H1 (cell line): ENCODE data around the gene SVOPL. TPM values are rescaled to one million over a fixed set of nuclear protein-coding genes. Genes with fewer than 3 reads are reported as not detected.

ENCODE experiments used
- RNF2 ChIP-seq: fragments of 200-900, 300-1000 bp; sonication (generic); IDR thresholded peaks from 2 replicates; pipeline ENCODE4 v1.7.1; 2016; ENCODE audit warnings: borderline replicate concordance, low read depth, mild to moderate bottlenecking, antibody characterized with exemption, low read length; ENCODE audit not compliant: poor library complexity, severe bottlenecking; ENCODE audit errors: missing control alignments
- polyA plus RNA-seq, 7 experiments: library from polyadenylated mRNA; depleted of rRNA in 3 of 7; stranded (reverse) in 5 of 7; unstranded in 2 of 7; fragments of >200 nt in 5 of 7; fragments of 200-250 nt in 2 of 7; gene quantifications; 1 replicate in 5 of 7; 2 replicates in 1 of 7; 4 replicates in 1 of 7; pipeline versions ENCODE4 v1.2.1 to v1.2.3, GENCODE V29; 2011 to 2013; ENCODE audit warnings: missing spikeins in 2 of 7, mixed read lengths in 2 of 7
- total RNA-seq: library from RNA; stranded (reverse); fragmentation: NEBNext Ultra II Directional; extraction: Animal tissue kit (Norgen Biotek cat#: 25700); gene quantifications from 2 replicates; pipeline ENCODE4 v1.2.1, GENCODE V29; 2021
- TF ChIP-seq, protein P1 (sequence below): fragments of 300-600 bp; sonication (generic); IDR thresholded peaks from 2 replicates; pipeline ENCODE4 v1.7.1; 2012; ENCODE audit warnings: low read length, moderate library complexity, mild to moderate bottlenecking, inconsistent platforms; ENCODE audit not compliant: insufficient replicate concordance

SVOPL gene
- total and polyA plus RNA-seq, 2 of the 8 experiments (the other 6 are each of a cell fraction or from before 2014, with no cell fraction given), result 1.1 to 1.4 TPM

DNA sequence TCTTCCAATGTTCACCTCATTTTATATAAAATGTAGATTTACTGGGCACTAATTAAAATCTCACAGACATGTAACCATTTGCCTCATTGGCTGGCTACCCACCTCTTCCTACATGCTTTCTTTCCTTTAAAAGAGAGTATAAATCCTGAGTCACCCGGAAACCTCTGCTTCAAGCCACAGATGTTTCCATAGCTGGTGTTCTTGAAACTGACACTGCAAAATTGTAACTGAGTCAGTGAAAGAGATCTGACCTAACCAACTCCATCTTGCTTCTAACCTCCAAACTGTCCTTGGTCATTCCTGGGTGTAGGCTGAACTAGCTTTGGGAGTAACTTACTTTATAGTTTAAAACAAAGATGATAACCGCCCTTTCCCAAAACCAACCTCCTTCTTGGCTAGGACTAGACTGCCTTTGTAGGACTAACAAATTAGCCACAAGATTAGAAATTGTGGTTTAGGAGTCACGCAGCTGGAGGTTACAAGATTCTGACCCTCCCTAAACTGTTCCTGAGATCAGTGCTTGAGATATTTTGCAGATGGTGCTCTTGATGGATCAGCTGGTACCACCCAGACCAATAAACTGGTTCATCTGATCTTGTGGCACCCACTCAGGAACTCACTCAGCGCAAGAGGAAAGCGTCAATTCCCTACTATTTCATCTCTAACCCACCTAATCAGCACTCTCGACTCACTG is 33.5 kb downstream of the SVOPL start (continued):
- no peak for TF ChIP-seq RNF2
- TF ChIP-seq, protein P1, sequence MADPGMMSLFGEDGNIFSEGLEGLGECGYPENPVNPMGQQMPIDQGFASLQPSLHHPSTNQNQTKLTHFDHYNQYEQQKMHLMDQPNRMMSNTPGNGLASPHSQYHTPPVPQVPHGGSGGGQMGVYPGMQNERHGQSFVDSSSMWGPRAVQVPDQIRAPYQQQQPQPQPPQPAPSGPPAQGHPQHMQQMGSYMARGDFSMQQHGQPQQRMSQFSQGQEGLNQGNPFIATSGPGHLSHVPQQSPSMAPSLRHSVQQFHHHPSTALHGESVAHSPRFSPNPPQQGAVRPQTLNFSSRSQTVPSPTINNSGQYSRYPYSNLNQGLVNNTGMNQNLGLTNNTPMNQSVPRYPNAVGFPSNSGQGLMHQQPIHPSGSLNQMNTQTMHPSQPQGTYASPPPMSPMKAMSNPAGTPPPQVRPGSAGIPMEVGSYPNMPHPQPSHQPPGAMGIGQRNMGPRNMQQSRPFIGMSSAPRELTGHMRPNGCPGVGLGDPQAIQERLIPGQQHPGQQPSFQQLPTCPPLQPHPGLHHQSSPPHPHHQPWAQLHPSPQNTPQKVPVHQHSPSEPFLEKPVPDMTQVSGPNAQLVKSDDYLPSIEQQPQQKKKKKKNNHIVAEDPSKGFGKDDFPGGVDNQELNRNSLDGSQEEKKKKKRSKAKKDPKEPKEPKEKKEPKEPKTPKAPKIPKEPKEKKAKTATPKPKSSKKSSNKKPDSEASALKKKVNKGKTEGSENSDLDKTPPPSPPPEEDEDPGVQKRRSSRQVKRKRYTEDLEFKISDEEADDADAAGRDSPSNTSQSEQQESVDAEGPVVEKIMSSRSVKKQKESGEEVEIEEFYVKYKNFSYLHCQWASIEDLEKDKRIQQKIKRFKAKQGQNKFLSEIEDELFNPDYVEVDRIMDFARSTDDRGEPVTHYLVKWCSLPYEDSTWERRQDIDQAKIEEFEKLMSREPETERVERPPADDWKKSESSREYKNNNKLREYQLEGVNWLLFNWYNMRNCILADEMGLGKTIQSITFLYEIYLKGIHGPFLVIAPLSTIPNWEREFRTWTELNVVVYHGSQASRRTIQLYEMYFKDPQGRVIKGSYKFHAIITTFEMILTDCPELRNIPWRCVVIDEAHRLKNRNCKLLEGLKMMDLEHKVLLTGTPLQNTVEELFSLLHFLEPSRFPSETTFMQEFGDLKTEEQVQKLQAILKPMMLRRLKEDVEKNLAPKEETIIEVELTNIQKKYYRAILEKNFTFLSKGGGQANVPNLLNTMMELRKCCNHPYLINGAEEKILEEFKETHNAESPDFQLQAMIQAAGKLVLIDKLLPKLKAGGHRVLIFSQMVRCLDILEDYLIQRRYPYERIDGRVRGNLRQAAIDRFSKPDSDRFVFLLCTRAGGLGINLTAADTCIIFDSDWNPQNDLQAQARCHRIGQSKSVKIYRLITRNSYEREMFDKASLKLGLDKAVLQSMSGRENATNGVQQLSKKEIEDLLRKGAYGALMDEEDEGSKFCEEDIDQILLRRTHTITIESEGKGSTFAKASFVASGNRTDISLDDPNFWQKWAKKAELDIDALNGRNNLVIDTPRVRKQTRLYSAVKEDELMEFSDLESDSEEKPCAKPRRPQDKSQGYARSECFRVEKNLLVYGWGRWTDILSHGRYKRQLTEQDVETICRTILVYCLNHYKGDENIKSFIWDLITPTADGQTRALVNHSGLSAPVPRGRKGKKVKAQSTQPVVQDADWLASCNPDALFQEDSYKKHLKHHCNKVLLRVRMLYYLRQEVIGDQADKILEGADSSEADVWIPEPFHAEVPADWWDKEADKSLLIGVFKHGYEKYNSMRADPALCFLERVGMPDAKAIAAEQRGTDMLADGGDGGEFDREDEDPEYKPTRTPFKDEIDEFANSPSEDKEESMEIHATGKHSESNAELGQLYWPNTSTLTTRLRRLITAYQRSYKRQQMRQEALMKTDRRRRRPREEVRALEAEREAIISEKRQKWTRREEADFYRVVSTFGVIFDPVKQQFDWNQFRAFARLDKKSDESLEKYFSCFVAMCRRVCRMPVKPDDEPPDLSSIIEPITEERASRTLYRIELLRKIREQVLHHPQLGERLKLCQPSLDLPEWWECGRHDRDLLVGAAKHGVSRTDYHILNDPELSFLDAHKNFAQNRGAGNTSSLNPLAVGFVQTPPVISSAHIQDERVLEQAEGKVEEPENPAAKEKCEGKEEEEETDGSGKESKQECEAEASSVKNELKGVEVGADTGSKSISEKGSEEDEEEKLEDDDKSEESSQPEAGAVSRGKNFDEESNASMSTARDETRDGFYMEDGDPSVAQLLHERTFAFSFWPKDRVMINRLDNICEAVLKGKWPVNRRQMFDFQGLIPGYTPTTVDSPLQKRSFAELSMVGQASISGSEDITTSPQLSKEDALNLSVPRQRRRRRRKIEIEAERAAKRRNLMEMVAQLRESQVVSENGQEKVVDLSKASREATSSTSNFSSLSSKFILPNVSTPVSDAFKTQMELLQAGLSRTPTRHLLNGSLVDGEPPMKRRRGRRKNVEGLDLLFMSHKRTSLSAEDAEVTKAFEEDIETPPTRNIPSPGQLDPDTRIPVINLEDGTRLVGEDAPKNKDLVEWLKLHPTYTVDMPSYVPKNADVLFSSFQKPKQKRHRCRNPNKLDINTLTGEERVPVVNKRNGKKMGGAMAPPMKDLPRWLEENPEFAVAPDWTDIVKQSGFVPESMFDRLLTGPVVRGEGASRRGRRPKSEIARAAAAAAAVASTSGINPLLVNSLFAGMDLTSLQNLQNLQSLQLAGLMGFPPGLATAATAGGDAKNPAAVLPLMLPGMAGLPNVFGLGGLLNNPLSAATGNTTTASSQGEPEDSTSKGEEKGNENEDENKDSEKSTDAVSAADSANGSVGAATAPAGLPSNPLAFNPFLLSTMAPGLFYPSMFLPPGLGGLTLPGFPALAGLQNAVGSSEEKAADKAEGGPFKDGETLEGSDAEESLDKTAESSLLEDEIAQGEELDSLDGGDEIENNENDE, result no peak
- TF ChIP-seq, all 59 proteins: peak for 0
